ENCODE results near the gene FSTL3. TPM values are rescaled to one million over a fixed set of nuclear protein-coding genes. Genes with fewer than 3 reads are reported as not detected.

Gene FSTL3
- total and polyA plus RNA-seq, 2 of the 8 experiments (the other 6 are each of a cell fraction or from before 2014, with no cell fraction given) = 8.1 to 11.8 TPM

DNA sequence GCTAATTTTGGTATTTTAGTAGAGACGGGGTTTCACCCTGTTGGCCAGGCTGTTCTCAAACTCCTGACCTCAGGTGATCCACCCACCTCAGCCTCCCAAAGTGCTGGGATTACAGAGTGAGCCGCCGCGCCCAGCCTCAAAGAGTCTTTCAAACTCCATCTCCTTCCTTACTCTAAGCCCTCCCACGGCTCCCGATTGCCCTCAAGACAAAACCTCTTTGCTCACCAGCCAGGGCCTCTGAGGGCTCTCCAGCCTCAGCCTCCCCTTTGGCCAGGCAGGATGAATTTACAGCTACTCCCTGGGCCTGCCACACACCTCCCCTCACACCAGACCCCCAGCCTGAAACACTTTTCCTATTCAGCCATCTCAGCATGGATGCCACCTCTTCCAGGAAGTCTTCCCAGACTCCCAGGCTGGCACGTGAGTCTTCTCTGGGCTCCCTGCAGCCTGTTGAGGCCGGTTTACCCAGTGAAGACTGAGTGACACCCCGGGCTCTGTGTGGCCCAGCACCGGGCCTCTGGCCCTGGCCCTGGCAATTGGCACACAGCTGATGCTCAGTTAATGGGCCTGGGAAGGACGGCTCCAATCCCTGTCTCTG, 11.5 kb downstream of the FSTL3 start (continued):
- no peak for TF ChIP-seq TCF12 (IDR thresholded peaks at IDR 0.05; ENCODE audit: low read depth, low read length)
- TF ChIP-seq SAP30 (IDR thresholded peaks at IDR 0.05; ENCODE audit: insufficient read depth, insufficient replicate concordance, low read length) = no peak
- no peak for TF ChIP-seq ASH2L (IDR thresholded peaks at IDR 0.05; ENCODE audit: low read length)
